Thyroid gland (tissue), 4 donors: ENCODE data around the gene OR5V1. TPM values are rescaled to one million over a fixed set of nuclear protein-coding genes. Genes with fewer than 3 reads are reported as not detected.
"Not testable (repeated sequence)": the region's sequence is repeated elsewhere in the genome, so short reads cannot be mapped to it uniquely, and the experiment has no call there.

Source experiments
- DNase-seq, 2 donors: peaks; one replicate each; pipeline ENCODE4 v3.0.0-alpha.2; 2019
- H3K27ac ChIP-seq, 3 donors: fragments of 200-600 bp; sonication (generic); 1 replicate in 2 of 3; 2 replicates in 1 of 3; pipeline ENCODE4 v1.5.1; 2016 to 2019; ENCODE audit warnings: mild to moderate bottlenecking in 1 of 3, moderate library complexity in 1 of 3
- H3K27me3 ChIP-seq: fragments of 200-600 bp; sonication (generic); one replicate; pipeline ENCODE4 v1.5.1; 2019
- H3K36me3 ChIP-seq, 2 donors: fragments of 200-600 bp; sonication (generic); one replicate each; pipeline ENCODE4 v1.5.1; 2016 to 2019
- H3K4me1 ChIP-seq, 2 donors: fragments of 200-600 bp; sonication (generic); one replicate each; pipeline ENCODE4 v1.5.1; 2017 to 2019
- H3K4me3 ChIP-seq, 3 donors: fragments of 200-600 bp; sonication (generic); replicated peaks in 1 of 3; 1 replicate in 2 of 3; 2 replicates in 1 of 3; pipeline ENCODE4 v1.5.1; 2016; ENCODE audit warnings: mild to moderate bottlenecking in 1 of 3
- H3K9me3 ChIP-seq: fragments of 200-600 bp; sonication (generic); one replicate; pipeline ENCODE4 v1.5.1; 2017
- POLR2A ChIP-seq, 2 donors: fragments of 450-650 bp; IDR thresholded peaks; one replicate each; pipeline ENCODE4 v1.6.1; 2017; ENCODE audit warnings: antibody characterized with exemption in 2 of 2, mild to moderate bottlenecking in 2 of 2, moderate library complexity in 1 of 2
- WGBS, 2 donors: methylation state at CpG; one replicate each; pipeline ENCODE4 v1.1.5; 2017; 5-methylcytosine and 5-hydroxymethylcytosine counted together
- intact Hi-C: fragments of 100-400 bp; cut with DNase I; formaldehyde crosslinking; loops from one replicate; pipeline ENCODE4 v1.15.1; 2023
- total RNA-seq, 4 donors: library from RNA; depleted of rRNA; stranded (reverse); fragments of >200 nt; gene quantifications; one replicate each; pipeline ENCODE4 v1.2.3, GENCODE V29; 2016
- TF ChIP-seq, protein P1 (sequence below), 6 experiments: fragments of 200-600 bp in 3 of 6; fragments of 450-650 bp in 3 of 6; sonication (generic) in 3 of 6; IDR thresholded peaks; one replicate each; pipeline ENCODE4 v1.5.1; 2016 to 2019; ENCODE audit warnings: antibody characterized with exemption in 6 of 6, mild to moderate bottlenecking in 2 of 6, inconsistent platforms in 1 of 6, moderate library complexity in 1 of 6

OR5V1 gene
- total RNA-seq, 4 donors from 2014 or later: not detected

DNA sequence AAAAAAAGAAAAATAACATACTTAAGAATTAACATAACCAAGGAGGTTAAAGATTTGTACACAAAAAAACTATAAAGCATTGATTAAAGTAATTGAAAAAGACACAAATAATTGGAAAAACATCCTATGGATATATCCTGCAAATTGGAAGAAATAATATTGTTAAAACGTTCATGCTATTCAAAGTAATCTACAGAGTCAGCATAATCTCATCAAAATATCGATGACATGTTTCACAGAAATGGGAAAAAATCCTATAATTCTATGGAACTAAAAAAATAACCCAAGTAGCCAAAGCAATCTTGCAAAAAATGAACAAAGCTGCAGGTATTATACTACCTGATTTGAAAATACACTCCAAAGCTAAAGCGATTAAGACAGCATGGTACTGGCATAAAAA, 23.3 kb downstream of the OR5V1 start:
- 78 to 81% methylated on average over 3 of the region's 3 CpGs for WGBS, 2 donors
- DNase-seq: no peak
- Histone ChIP-seq H3K4me1 (no peaks in the 10 kb centered on the region), H3K36me3 (no peaks in the 10 kb centered on the region), H3K27ac (no peak overlapping the region), H3K27me3 (no peaks in the 10 kb centered on the region), H3K4me3 (no peak overlapping the region), H3K9me3 (no peaks in the 10 kb centered on the region)
- no peak for TF ChIP-seq POLR2A (IDR thresholded peaks at IDR 0.05)
- TF ChIP-seq, protein P1, sequence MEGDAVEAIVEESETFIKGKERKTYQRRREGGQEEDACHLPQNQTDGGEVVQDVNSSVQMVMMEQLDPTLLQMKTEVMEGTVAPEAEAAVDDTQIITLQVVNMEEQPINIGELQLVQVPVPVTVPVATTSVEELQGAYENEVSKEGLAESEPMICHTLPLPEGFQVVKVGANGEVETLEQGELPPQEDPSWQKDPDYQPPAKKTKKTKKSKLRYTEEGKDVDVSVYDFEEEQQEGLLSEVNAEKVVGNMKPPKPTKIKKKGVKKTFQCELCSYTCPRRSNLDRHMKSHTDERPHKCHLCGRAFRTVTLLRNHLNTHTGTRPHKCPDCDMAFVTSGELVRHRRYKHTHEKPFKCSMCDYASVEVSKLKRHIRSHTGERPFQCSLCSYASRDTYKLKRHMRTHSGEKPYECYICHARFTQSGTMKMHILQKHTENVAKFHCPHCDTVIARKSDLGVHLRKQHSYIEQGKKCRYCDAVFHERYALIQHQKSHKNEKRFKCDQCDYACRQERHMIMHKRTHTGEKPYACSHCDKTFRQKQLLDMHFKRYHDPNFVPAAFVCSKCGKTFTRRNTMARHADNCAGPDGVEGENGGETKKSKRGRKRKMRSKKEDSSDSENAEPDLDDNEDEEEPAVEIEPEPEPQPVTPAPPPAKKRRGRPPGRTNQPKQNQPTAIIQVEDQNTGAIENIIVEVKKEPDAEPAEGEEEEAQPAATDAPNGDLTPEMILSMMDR (IDR thresholded peaks at IDR 0.05): no peak
- intact Hi-C loops: no loop called here

DNA sequence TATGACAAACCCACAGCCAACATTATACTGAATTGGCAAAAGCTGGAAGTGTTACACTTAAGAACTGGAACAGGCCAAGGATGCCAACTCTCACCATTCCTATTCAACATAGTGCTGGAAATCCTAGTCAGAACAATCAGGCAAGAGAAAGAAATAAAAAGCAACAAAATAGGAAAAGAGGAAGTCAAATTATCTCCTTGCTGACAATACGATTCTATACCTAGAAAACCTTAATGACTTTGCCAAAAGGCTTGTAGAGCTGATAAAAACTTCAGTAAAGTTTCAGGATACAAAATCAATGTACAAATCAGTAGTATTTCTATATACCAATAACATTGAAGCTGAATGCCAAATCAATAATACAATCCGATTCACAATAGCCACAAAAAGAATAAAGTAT, 32.4 kb downstream of the OR5V1 start:
- no peaks in the 10 kb centered on the region for H3K36me3 ChIP-seq
- H3K27ac ChIP-seq: no peak overlapping the region
- no peak overlapping the region for H3K4me3 ChIP-seq
- no peaks in the 10 kb centered on the region for H3K4me1 ChIP-seq
- no peak for DNase-seq
- no peaks in the 10 kb centered on the region for H3K27me3 ChIP-seq
- WGBS, 2 donors: 80 to 82% methylated on average over 2 of the region's 2 CpGs
- no peaks in the 10 kb centered on the region for H3K9me3 ChIP-seq
- intact Hi-C loops: no loop called here
- TF ChIP-seq, protein P1 (IDR thresholded peaks at IDR 0.05): no peak
- TF ChIP-seq POLR2A (IDR thresholded peaks at IDR 0.05): no peak

DNA sequence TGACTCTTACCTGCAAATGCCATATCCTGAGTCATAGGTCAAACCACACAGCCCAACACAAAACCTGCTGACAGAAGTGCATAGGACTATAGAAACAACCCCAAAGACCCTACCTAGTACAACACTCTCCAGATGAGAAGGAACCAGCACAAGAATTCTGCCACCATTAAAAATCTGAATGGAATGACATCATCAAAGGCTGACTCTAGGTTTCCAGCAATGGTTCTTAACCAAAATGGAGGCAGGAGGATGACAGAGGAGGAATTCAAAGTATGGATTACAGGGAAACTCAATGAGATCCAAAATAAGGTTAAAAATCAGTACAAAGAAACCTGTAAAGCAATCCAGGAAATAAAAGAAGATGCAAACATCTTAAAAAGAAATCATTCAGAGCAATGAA, 36.0 kb downstream of the OR5V1 start:
- H3K36me3 ChIP-seq: no peaks in the 10 kb centered on the region
- no peaks in the 10 kb centered on the region for H3K9me3 ChIP-seq
- H3K27me3 ChIP-seq: no peaks in the 10 kb centered on the region
- DNase-seq: no peak
- no peak overlapping the region for H3K27ac ChIP-seq
- H3K4me3 ChIP-seq: no peak overlapping the region
- intact Hi-C loops: no loop called here
- TF ChIP-seq, protein P1 (IDR thresholded peaks at IDR 0.05): no peak
- no peak for TF ChIP-seq POLR2A (IDR thresholded peaks at IDR 0.05)
- no peaks in the 10 kb centered on the region for H3K4me1 ChIP-seq

DNA sequence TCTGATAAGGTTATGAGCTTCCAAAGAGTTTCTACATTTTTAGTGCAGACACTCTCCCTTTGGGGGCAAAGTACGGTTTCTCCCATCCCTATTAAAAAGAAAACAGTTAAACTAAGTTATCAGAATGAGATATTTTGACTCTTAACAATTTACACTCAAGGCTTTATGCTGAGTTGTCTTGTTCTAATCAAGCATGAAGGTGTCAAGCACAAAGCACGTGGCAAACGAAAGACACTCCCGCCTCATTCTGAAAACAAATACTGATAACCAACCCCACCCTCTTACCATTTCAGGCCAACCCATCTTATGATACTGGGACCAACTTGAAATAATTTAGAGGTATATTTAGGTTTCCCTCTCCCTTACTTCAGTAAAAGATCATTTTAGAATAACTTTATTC, 42.9 kb downstream of the OR5V1 start:
- TF ChIP-seq POLR2A (IDR thresholded peaks at IDR 0.05): no peak
- TF ChIP-seq, protein P1 (IDR thresholded peaks at IDR 0.05): no peak
- intact Hi-C loops: no loop called here
- 68 to 71% methylated on average over 4 of the region's 4 CpGs for WGBS, 2 donors
- no peak for DNase-seq
- Histone ChIP-seq H3K27ac (no peak overlapping the region), H3K9me3 (no peaks in the 10 kb centered on the region), H3K4me3 (no peak overlapping the region), H3K4me1 (no peaks in the 10 kb centered on the region), H3K27me3 (no peaks in the 10 kb centered on the region), H3K36me3 (no peaks in the 10 kb centered on the region)

DNA sequence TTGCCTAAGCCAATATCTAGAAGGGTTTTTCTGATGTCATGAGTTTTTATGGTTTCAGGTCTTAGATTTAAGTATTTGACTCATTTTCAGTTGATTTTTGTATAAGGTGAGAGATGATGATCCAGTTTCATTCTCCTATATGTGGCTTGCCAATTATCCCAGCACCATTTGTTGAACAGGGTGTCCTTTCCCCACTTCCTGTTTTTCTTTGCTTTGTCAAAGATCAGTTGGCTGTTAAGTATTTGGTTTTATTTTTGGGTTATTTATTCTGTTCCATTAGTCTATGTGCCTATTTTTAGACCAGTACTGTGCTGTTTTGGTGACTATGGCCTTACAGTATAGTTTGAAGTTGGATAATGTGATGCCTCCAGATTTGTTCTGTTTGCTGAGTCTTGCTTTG, 45.3 kb downstream of the OR5V1 start:
- DNase-seq, H3K27me3 ChIP-seq, H3K36me3 ChIP-seq, H3K4me3 ChIP-seq, H3K9me3 ChIP-seq, H3K4me1 ChIP-seq, intact Hi-C loops, H3K27ac ChIP-seq: not testable (repeated sequence)

DNA sequence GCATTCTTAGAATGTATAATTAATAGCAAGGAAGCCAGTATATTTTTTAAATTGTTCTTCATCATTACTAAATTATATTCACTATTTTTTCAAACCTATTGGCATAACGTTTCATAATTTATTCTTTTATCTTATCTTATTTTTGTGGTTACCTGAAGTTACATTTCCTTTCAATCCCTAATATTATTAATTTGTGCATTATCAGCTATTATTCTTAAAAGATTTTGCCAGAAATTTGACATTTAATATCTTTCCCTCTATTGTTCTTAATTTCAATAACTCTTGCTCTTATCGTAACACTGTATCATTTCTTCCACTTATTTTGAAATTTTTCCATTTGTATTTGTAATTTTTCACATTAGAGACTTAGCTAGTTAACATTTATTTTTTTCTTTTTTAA, 48.7 kb downstream of the OR5V1 start:
- H3K4me3 ChIP-seq: no peak overlapping the region
- no peaks in the 10 kb centered on the region for H3K36me3 ChIP-seq
- no peak for DNase-seq
- no peaks in the 10 kb centered on the region for H3K9me3 ChIP-seq
- H3K27ac ChIP-seq: no peak overlapping the region
- H3K27me3 ChIP-seq: no peaks in the 10 kb centered on the region
- TF ChIP-seq POLR2A (IDR thresholded peaks at IDR 0.05): no peak
- TF ChIP-seq, protein P1 (IDR thresholded peaks at IDR 0.05): no peak
- 85 to 91% methylated on average over 2 of the region's 2 CpGs for WGBS, 2 donors
- intact Hi-C loops: no loop called here
- no peaks in the 10 kb centered on the region for H3K4me1 ChIP-seq
